ENCODE data around the gene HLA-DQB2.
"Not testable (repeated sequence)": the region's sequence is repeated elsewhere in the genome, so short reads cannot be mapped to it uniquely, and the experiment has no call there.

HLA-DQB2 gene

GRCh38 chr6:32764048-32764447 lies 716 bp upstream of the HLA-DQB2 start:
- no peak for DNase-seq (ENCODE audit: low read depth, low spot score)
- TF ChIP-seq EZH2 (IDR thresholded peaks at IDR 0.05) (no peak), FOXP2 (optimal IDR thresholded peaks at IDR 0.05; ENCODE audit: control extremely low read depth, extremely low read length, insufficient read depth) (no peak), POLR2AphosphoS5 (IDR thresholded peaks at IDR 0.05; ENCODE audit: borderline replicate concordance, low read depth, low read length) (no peak)
- no peak overlapping the region for H3K27ac ChIP-seq

DNA sequence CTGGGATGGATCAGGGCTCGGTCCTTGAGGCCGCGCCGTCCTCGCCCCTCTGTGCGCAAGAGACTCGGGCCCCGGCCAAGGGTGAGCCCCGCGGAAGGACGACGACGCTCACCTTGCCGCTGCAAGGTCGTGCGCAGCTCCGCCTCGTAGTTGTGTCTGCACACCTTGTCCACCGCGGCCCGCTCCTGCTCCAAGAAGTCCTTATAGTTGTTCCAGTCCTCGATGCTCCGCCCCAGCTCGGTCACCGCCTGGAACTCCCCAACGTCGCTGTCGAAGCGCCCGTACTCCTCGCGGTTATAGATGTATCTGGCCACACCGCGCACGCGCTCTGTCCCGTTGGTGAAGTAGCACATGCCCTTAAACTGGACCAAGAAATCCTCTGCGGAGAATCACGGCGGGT lies 1.8 kb downstream of the HLA-DQB2 start:
- no peak overlapping the region for H3K9ac ChIP-seq (ENCODE audit: insufficient read length)
- no peaks in the 10 kb centered on the region for H3K9me3 ChIP-seq (ENCODE audit: low read depth, low read length)
- H3K27ac ChIP-seq = no peak overlapping the region
- H3K4me3 ChIP-seq = no peak overlapping the region
- no peak for TF ChIP-seq EZH2 (IDR thresholded peaks at IDR 0.05)
- no peak for TF ChIP-seq FOXP2 (optimal IDR thresholded peaks at IDR 0.05; ENCODE audit: control extremely low read depth, extremely low read length, insufficient read depth)
- no peaks in the 10 kb centered on the region for H3K36me3 ChIP-seq (ENCODE audit: insufficient read depth, low read length)
- DNase-seq (ENCODE audit: low read depth, low spot score) = no peak

More at GRCh38 chr6:32764048-32764447, 716 bp upstream of the HLA-DQB2 start:
- H3K9ac ChIP-seq (ENCODE audit: insufficient read length) = no peak overlapping the region
- no peaks in the 10 kb centered on the region for H3K9me3 ChIP-seq (ENCODE audit: low read depth, low read length)
- no peak overlapping the region for H3K4me3 ChIP-seq
- H3K36me3 ChIP-seq (ENCODE audit: insufficient read depth, low read length) = no peaks in the 10 kb centered on the region

DNA sequence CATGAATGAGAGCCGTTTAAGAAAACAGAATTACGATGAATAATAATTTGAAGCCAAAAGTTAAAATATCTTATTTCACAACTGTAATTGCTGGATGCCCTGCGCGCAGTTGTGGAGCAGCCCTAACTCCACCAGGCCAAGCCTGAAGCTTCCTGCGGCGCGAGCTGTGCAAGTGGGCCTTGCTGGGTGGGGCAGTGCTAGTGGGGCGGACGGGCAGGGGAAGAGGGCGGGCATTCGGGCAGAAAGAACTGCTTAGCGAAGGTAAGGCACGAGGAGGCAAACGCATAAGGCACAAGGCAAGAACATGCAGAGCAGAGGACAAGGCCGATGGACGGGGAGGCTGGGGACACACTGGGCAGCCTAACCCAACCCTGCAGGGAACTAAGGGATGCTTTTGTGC lies 2.3 kb downstream of the HLA-DQB2 start:
- no peak for DNase-seq (ENCODE audit: low read depth, low spot score)
- no peak overlapping the region for H3K27ac ChIP-seq
- H3K9me3 ChIP-seq (ENCODE audit: low read depth, low read length) = no peaks in the 10 kb centered on the region
- TF ChIP-seq EZH2 (IDR thresholded peaks at IDR 0.05) = no peak
- no peak for TF ChIP-seq POLR2AphosphoS5 (IDR thresholded peaks at IDR 0.05; ENCODE audit: borderline replicate concordance, low read depth, low read length)
- no peak for TF ChIP-seq FOXP2 (optimal IDR thresholded peaks at IDR 0.05; ENCODE audit: control extremely low read depth, extremely low read length, insufficient read depth)
- H3K4me3 ChIP-seq = no peak overlapping the region
- no peak overlapping the region for H3K9ac ChIP-seq (ENCODE audit: insufficient read length)
- H3K36me3 ChIP-seq (ENCODE audit: insufficient read depth, low read length) = no peaks in the 10 kb centered on the region

- Histone ChIP-seq H3K36me3 (ENCODE audit: insufficient read depth, low read length) (no peaks in the 10 kb centered on the region), H3K9me3 (ENCODE audit: low read depth, low read length) (no peaks in the 10 kb centered on the region), H3K4me3 (no peak overlapping the region), H3K27ac (no peak overlapping the region), H3K9ac (ENCODE audit: insufficient read length) (no peak overlapping the region)
- DNase-seq (ENCODE audit: low read depth, low spot score) = no peak
- no peak for TF ChIP-seq POLR2AphosphoS5 (IDR thresholded peaks at IDR 0.05; ENCODE audit: borderline replicate concordance, low read depth, low read length)
- TF ChIP-seq FOXP2 (optimal IDR thresholded peaks at IDR 0.05; ENCODE audit: control extremely low read depth, extremely low read length, insufficient read depth) = no peak
- no peak for TF ChIP-seq EZH2 (IDR thresholded peaks at IDR 0.05)
These were observed 3.7 kb downstream of the HLA-DQB2 start for GRCh38 chr6:32759669-32760068.

- no peak for TF ChIP-seq POLR2AphosphoS5 (IDR thresholded peaks at IDR 0.05; ENCODE audit: borderline replicate concordance, low read depth, low read length)
- TF ChIP-seq FOXP2 (optimal IDR thresholded peaks at IDR 0.05; ENCODE audit: control extremely low read depth, extremely low read length, insufficient read depth) = no peak
- no peak for TF ChIP-seq EZH2 (IDR thresholded peaks at IDR 0.05)
- peak; percentile 59 for DNase-seq (ENCODE audit: low read depth, low spot score)
- peak overlapping the region; percentile 59 for H3K27ac ChIP-seq
These were observed 10.8 kb downstream of the HLA-DQB2 start for GRCh38 chr6:32752580-32752979.

DNA sequence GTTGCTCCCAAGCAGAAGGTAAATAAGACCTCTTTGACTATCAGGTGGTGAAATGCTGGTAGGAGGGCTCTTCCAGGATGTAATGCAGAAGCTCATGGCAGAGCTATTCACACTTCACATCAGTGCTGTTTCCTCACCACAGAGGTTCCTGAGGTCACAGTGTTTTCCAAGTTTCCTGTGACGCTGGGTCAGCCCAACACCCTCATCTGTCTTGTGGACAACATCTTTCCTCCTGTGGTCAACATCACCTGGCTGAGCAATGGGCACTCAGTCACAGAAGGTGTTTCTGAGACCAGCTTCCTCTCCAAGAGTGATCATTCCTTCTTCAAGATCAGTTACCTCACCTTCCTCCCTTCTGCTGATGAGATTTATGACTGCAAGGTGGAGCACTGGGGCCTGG lies 17.7 kb downstream of the HLA-DQB2 start:
- not testable (repeated sequence) for H3K9ac ChIP-seq (ENCODE audit: insufficient read length); H3K9me3 ChIP-seq (ENCODE audit: low read depth, low read length); DNase-seq (ENCODE audit: low read depth, low spot score)

More at GRCh38 chr6:32752580-32752979, 10.8 kb downstream of the HLA-DQB2 start:
- H3K4me3 ChIP-seq = peak overlapping the region; percentile 68
- H3K9me3 ChIP-seq (ENCODE audit: low read depth, low read length) = no peaks in the 10 kb centered on the region
- peak overlapping the region; percentile 39 for H3K9ac ChIP-seq (ENCODE audit: insufficient read length)
- H3K36me3 ChIP-seq (ENCODE audit: insufficient read depth, low read length) = no peaks in the 10 kb centered on the region

DNA sequence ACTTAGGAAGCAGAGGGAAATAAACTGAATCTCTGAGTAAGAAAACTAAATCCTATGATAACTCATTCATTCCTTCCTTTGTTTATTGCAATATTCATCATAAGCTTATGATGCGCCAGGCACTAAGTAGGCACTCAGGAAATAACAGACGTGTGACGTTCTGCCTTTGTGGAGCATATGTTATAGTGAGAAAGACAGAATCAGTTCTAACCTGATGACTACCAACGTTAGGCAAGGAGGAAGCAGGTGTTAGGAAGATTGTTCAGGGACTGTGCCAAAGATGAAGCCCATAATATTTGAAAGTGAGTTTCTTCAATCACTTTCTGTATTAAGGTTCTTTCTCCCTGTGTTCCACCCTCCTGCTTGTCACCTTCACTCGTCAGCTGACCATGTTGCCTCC lies 18.6 kb downstream of the HLA-DQB2 start:
- DNase-seq (ENCODE audit: low read depth, low spot score) = no peak
- Histone ChIP-seq H3K9me3 (ENCODE audit: low read depth, low read length) (no peaks in the 10 kb centered on the region), H3K9ac (ENCODE audit: insufficient read length) (no peak overlapping the region), H3K27ac (no peak overlapping the region), H3K4me3 (no peak overlapping the region), H3K36me3 (ENCODE audit: insufficient read depth, low read length) (no peaks in the 10 kb centered on the region)
- TF ChIP-seq FOXP2 (optimal IDR thresholded peaks at IDR 0.05; ENCODE audit: control extremely low read depth, extremely low read length, insufficient read depth) (no peak), EZH2 (IDR thresholded peaks at IDR 0.05) (no peak), POLR2AphosphoS5 (IDR thresholded peaks at IDR 0.05; ENCODE audit: borderline replicate concordance, low read depth, low read length) (no peak)

More for the DNA sequence above, 17.7 kb downstream of the HLA-DQB2 start:
- H3K4me3 ChIP-seq; H3K27ac ChIP-seq; H3K36me3 ChIP-seq (ENCODE audit: insufficient read depth, low read length): not testable (repeated sequence)

- DNase-seq (ENCODE audit: low read depth, low spot score) = no peak
- H3K27ac ChIP-seq = no peak overlapping the region
- H3K9me3 ChIP-seq (ENCODE audit: low read depth, low read length) = no peaks in the 10 kb centered on the region
- H3K9ac ChIP-seq (ENCODE audit: insufficient read length) = no peak overlapping the region
- H3K4me3 ChIP-seq = no peak overlapping the region
- H3K36me3 ChIP-seq (ENCODE audit: insufficient read depth, low read length) = no peaks in the 10 kb centered on the region
- no peak for TF ChIP-seq POLR2AphosphoS5 (IDR thresholded peaks at IDR 0.05; ENCODE audit: borderline replicate concordance, low read depth, low read length)
- no peak for TF ChIP-seq FOXP2 (optimal IDR thresholded peaks at IDR 0.05; ENCODE audit: control extremely low read depth, extremely low read length, insufficient read depth)
- TF ChIP-seq EZH2 (IDR thresholded peaks at IDR 0.05) = no peak
These were observed 21.0 kb downstream of the HLA-DQB2 start for GRCh38 chr6:32742374-32742773.

Data from SK-N-MC (cell line).